OCI-LY7 (cell line): Measurements from ENCODE around the gene DGKG. TPM values are rescaled to one million over a fixed set of nuclear protein-coding genes. Genes with fewer than 3 reads are reported as not detected.
A peak's percentile ranks its signal among the peaks of the same experiment; 100 is the strongest.

Experiments used
- BruUV-seq: library from RNA; stranded (reverse); fragments of 400-500 nt; replicated peaks from 2 replicates; lab custom pipeline; 2021; lab: Mats Ljungman, UMichigan
- CTCF ChIA-PET: fragments of 300-600 bp; sonication (Branson Sonifier 250); formaldehyde crosslinking; loops from one replicate; lab custom pipeline; 2022; ENCODE audit warnings: antibody characterized with exemption; ENCODE audit not compliant: unreplicated experiment; lab: Charles Lee
- POLR2A ChIA-PET: fragments of 300-600 bp; sonication (Branson Sonifier 250); formaldehyde crosslinking; loops from one replicate; lab custom pipeline; 2022; ENCODE audit warnings: antibody characterized with exemption; lab: Charles Lee
- DNase-seq: peaks from one replicate; pipeline ENCODE4 v3.0.0-alpha.2; 2015; ENCODE audit warnings: low spot score
- H2AFZ ChIP-seq: fragments of 200-600 bp; sonication (generic), shearing (Covaris generic); 2 replicates; pipeline ENCODE4 v1.6.1; 2014; ENCODE audit warnings: mild to moderate bottlenecking, antibody characterized with exemption, low read length, moderate library complexity
- H3K27ac ChIP-seq: fragments of 200-600 bp; sonication (generic); 2 replicates; pipeline ENCODE4 v1.5.1; 2014; ENCODE audit warnings: mixed run types, low read depth, mild to moderate bottlenecking, moderate library complexity, low read length, inconsistent platforms; ENCODE audit not compliant: poor library complexity, severe bottlenecking
- H3K36me3 ChIP-seq: fragments of 200-600 bp; sonication (generic); 2 replicates; pipeline ENCODE4 v1.6.1; 2014; ENCODE audit warnings: mild to moderate bottlenecking, antibody characterized with exemption, low read length, moderate library complexity, mixed read lengths; ENCODE audit not compliant: insufficient read depth
- H3K4me1 ChIP-seq: fragments of 200-600 bp; sonication (generic); 2 replicates; pipeline ENCODE4 v1.5.1; 2014; ENCODE audit warnings: mild to moderate bottlenecking, low read length; ENCODE audit not compliant: insufficient read depth, poor library complexity, severe bottlenecking
- H3K4me2 ChIP-seq: fragments of 200-600 bp; sonication (generic); 2 replicates; pipeline ENCODE4 v1.6.1; 2014; ENCODE audit warnings: mild to moderate bottlenecking, low read length
- H3K4me3 ChIP-seq: fragments of 200-600 bp; sonication (generic); 2 replicates; pipeline ENCODE4 v1.5.1; 2014; ENCODE audit warnings: mild to moderate bottlenecking, low read depth, low read length; ENCODE audit not compliant: poor library complexity, severe bottlenecking
- H3K79me2 ChIP-seq: fragments of 200-600 bp; sonication (generic); 2 replicates; pipeline ENCODE4 v1.6.1; 2016; ENCODE audit warnings: low read depth, mild to moderate bottlenecking, low read length, moderate library complexity, mixed read lengths; ENCODE audit not compliant: insufficient read depth
- H3K9me2 ChIP-seq: fragments of 200-600 bp; sonication (generic); 2 replicates; pipeline ENCODE4 v1.6.1; 2016; ENCODE audit warnings: mild to moderate bottlenecking, low read length, mixed read lengths; ENCODE audit not compliant: insufficient read depth
- H3K9me3 ChIP-seq: fragments of 200-600 bp; sonication (generic); 2 replicates; pipeline ENCODE4 v1.6.1; 2014; ENCODE audit warnings: mild to moderate bottlenecking, mixed run types, low read length, mixed read lengths
- H4K20me1 ChIP-seq: fragments of 200-600 bp; sonication (generic); 2 replicates; pipeline ENCODE4 v1.6.1; 2014; ENCODE audit warnings: mild to moderate bottlenecking, antibody characterized with exemption, low read length, moderate library complexity, mixed read lengths; ENCODE audit not compliant: insufficient read depth
- EZH2phosphoT487 ChIP-seq: fragments of 200-600 bp; sonication (generic); IDR thresholded peaks from 2 replicates; pipeline ENCODE4 v1.6.1; 2018; ENCODE audit warnings: low read depth, borderline replicate concordance, mild to moderate bottlenecking, mixed run types, antibody characterized with exemption, low read length, moderate library complexity, mixed read lengths
- intact Hi-C: fragments of 100-400 bp; cut with micrococcal nuclease; formaldehyde crosslinking; loops from one replicate; pipeline ENCODE4 v1.10.0; 2022; ENCODE audit not compliant: unreplicated experiment
- total RNA-seq, 2 experiments: library from RNA; depleted of rRNA in 1 of 2; stranded (reverse); fragments of >200 nt in 1 of 2; shearing (Covaris generic) in 1 of 2; gene quantifications; 2 replicates each; pipeline ENCODE4 v1.2.3, GENCODE V29; 2014 to 2022
- TF ChIP-seq, protein P1 (sequence below): fragments of 200-600 bp; sonication (generic); conservative IDR thresholded peaks from 2 replicates; pipeline ENCODE4 v1.5.1; 2014; ENCODE audit warnings: mild to moderate bottlenecking, antibody characterized with exemption, low read length, moderate library complexity, mixed read lengths

Gene DGKG
- total RNA-seq, 2 experiments from 2014 or later = 0.06 TPM; not detected in 1

DNA sequence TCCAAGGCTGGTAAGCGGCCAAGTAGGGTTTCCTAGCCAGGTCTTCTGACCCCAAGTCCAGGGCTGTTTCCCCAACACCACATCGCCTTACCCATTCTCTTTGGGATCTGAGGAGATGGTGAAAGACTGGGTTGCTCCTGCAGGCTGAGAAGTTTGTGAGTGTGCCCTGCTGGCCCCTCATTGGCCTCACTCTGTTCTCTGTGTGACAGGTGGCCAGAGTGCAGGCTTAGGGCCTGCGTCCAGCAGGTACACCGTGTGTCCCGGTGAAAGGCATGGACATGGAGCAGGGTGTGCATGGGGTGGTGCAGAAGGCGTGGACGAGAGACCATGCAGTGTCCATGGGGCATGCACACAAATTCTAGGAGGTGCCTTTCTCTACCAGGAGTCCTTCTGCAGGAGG lies 91.3 kb downstream of the DGKG start:
- no peak overlapping the region for H3K27ac ChIP-seq
- no peak overlapping the region for H3K4me3 ChIP-seq
- H2AFZ ChIP-seq = no peak overlapping the region
- CTCF ChIA-PET = no interaction called here
- H3K9me3 ChIP-seq = no peaks in the 10 kb centered on the region
- H3K4me2 ChIP-seq = no peak overlapping the region
- TF ChIP-seq, protein P1, sequence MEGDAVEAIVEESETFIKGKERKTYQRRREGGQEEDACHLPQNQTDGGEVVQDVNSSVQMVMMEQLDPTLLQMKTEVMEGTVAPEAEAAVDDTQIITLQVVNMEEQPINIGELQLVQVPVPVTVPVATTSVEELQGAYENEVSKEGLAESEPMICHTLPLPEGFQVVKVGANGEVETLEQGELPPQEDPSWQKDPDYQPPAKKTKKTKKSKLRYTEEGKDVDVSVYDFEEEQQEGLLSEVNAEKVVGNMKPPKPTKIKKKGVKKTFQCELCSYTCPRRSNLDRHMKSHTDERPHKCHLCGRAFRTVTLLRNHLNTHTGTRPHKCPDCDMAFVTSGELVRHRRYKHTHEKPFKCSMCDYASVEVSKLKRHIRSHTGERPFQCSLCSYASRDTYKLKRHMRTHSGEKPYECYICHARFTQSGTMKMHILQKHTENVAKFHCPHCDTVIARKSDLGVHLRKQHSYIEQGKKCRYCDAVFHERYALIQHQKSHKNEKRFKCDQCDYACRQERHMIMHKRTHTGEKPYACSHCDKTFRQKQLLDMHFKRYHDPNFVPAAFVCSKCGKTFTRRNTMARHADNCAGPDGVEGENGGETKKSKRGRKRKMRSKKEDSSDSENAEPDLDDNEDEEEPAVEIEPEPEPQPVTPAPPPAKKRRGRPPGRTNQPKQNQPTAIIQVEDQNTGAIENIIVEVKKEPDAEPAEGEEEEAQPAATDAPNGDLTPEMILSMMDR = no peak
- TF ChIP-seq EZH2phosphoT487 = no peak
- POLR2A ChIA-PET = interaction anchor here (0.6 kb wide), 1 partner anchor 230 kb away, joined by 3 read pairs; no protein-coding TSS in a partner anchor
- DNase-seq = no peak
- H3K79me2 ChIP-seq = no peaks in the 10 kb centered on the region
- no peaks in the 10 kb centered on the region for H4K20me1 ChIP-seq
- H3K4me1 ChIP-seq = no peaks in the 10 kb centered on the region
- intact Hi-C loops = no loop called here
- H3K9me2 ChIP-seq = no peaks in the 10 kb centered on the region
- no peaks in the 10 kb centered on the region for H3K36me3 ChIP-seq
- BruUV-seq = no TSS peak

- TF ChIP-seq EZH2phosphoT487 = no peak
- TF ChIP-seq, protein P1 = peak; percentile 54
- Histone ChIP-seq H3K9me3 (no peaks in the 10 kb centered on the region), H3K4me3 (no peak overlapping the region), H3K4me1 (no peaks in the 10 kb centered on the region), H3K79me2 (no peaks in the 10 kb centered on the region), H3K36me3 (no peaks in the 10 kb centered on the region), H2AFZ (no peak overlapping the region), H3K27ac (no peak overlapping the region), H3K9me2 (no peaks in the 10 kb centered on the region), H3K4me2 (no peak overlapping the region), H4K20me1 (no peaks in the 10 kb centered on the region)
- intact Hi-C loops = no loop called here
- no TSS peak for BruUV-seq
- POLR2A ChIA-PET = interaction anchor here (1.1 kb wide), 1 partner anchor 66 kb away, joined by 3 read pairs; no protein-coding TSS in a partner anchor
- CTCF ChIA-PET = no interaction called here
- no peak for DNase-seq
Measured at GRCh38 chr3:186268616-186269448, 93.2 kb downstream of the DGKG start.

- POLR2A ChIA-PET = interaction anchor here (0.6 to 1.1 kb wide), 2 partner anchors 67 to 486 kb away, joined by 3 to 5 read pairs; no protein-coding TSS in a partner anchor
- Histone ChIP-seq H3K9me3 (no peaks in the 10 kb centered on the region), H4K20me1 (no peaks in the 10 kb centered on the region), H2AFZ (no peak overlapping the region), H3K4me1 (no peaks in the 10 kb centered on the region), H3K4me2 (no peak overlapping the region), H3K4me3 (no peak overlapping the region), H3K36me3 (no peaks in the 10 kb centered on the region), H3K9me2 (no peaks in the 10 kb centered on the region), H3K79me2 (no peaks in the 10 kb centered on the region), H3K27ac (no peak overlapping the region)
- no TSS peak for BruUV-seq
- intact Hi-C loops = no loop called here
- DNase-seq = no peak
- TF ChIP-seq, protein P1 = no peak
- TF ChIP-seq EZH2phosphoT487 = no peak
- CTCF ChIA-PET = no interaction called here
Measured at GRCh38 chr3:186267758-186268157, 94.3 kb downstream of the DGKG start.
